ENCODE results near the gene TENT5A.

DNA sequence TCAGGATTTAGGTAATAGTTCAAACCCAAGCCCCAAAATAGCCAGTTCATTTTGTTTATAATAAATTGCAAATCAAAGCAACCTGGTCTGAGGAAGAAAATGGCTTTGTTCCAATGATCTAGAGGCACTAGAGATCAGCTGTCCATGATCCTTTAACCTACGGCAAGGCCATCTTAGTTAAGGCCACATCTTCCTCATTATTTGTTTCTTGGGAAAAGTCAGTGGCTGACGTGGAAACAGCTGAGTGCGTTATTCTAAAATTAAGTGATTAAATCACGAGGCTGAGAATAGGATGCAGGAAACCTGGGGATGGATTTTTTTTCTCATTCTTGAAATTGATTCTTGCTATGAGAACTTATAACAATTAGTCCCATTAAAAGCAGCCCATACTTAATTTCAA, 10.1 kb upstream of the TENT5A start:
- TF ChIP-seq PBX3 (CRISPR knock-in tag; IDR thresholded peaks at IDR 0.05) (no peak), ZNF121 (tag by site-specific recombination; IDR thresholded peaks at IDR 0.05) (no peak), ZNF791 (tag by site-specific recombination; IDR thresholded peaks at IDR 0.05) (no peak), ZNF146 (tag by site-specific recombination; IDR thresholded peaks at IDR 0.05) (no peak), CTCF (tag by site-specific recombination; IDR thresholded peaks at IDR 0.05) (no peak), ZNF792 (tag by site-specific recombination; IDR thresholded peaks at IDR 0.05) (no peak), ZNF280D (tag by site-specific recombination; IDR thresholded peaks at IDR 0.05) (no peak), ZNF274 (IDR thresholded peaks at IDR 0.05; ENCODE audit: low read length) (no peak), ZNF274 (tag by site-specific recombination; IDR thresholded peaks at IDR 0.05; ENCODE audit: borderline replicate concordance) (no peak)
- TF ChIP-seq, protein P1, sequence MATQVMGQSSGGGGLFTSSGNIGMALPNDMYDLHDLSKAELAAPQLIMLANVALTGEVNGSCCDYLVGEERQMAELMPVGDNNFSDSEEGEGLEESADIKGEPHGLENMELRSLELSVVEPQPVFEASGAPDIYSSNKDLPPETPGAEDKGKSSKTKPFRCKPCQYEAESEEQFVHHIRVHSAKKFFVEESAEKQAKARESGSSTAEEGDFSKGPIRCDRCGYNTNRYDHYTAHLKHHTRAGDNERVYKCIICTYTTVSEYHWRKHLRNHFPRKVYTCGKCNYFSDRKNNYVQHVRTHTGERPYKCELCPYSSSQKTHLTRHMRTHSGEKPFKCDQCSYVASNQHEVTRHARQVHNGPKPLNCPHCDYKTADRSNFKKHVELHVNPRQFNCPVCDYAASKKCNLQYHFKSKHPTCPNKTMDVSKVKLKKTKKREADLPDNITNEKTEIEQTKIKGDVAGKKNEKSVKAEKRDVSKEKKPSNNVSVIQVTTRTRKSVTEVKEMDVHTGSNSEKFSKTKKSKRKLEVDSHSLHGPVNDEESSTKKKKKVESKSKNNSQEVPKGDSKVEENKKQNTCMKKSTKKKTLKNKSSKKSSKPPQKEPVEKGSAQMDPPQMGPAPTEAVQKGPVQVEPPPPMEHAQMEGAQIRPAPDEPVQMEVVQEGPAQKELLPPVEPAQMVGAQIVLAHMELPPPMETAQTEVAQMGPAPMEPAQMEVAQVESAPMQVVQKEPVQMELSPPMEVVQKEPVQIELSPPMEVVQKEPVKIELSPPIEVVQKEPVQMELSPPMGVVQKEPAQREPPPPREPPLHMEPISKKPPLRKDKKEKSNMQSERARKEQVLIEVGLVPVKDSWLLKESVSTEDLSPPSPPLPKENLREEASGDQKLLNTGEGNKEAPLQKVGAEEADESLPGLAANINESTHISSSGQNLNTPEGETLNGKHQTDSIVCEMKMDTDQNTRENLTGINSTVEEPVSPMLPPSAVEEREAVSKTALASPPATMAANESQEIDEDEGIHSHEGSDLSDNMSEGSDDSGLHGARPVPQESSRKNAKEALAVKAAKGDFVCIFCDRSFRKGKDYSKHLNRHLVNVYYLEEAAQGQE (tag by site-specific recombination; IDR thresholded peaks at IDR 0.05), result no peak
- TF ChIP-seq, protein P2, sequence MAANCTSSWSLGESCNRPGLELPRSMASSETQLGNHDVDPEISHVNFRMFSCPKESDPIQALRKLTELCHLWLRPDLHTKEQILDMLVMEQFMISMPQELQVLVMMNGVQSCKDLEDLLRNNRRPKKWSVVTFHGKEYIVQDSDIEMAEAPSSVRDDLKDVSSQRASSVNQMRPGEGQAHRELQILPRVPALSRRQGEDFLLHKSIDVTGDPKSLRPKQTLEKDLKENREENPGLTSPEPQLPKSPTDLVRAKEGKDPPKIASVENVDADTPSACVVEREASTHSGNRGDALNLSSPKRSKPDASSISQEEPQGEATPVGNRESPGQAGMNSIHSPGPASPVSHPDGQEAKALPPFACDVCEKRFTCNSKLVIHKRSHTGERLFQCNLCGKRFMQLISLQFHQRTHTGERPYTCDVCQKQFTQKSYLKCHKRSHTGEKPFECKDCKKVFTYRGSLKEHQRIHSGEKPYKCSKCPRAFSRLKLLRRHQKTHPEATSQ (tag by site-specific recombination; IDR thresholded peaks at IDR 0.05), result no peak
